ENCODE results near the gene SLC26A6.

GRCh38 chr3:48637305-48637704, 2.0 kb upstream of the SLC26A6 start:
- TF ChIP-seq EZH2 (IDR thresholded peaks at IDR 0.05; ENCODE audit: low read length) = no peak
- TF ChIP-seq CTCF (optimal IDR thresholded peaks at IDR 0.05 in 1 of 3, IDR thresholded peaks at IDR 0.05 in 1 of 3, conservative IDR thresholded peaks at IDR 0.05 in 1 of 3; ENCODE audit: extremely low read depth in 1 of 3, insufficient read depth in 2 of 3, low read length in 3 of 3) = no peak

Data from keratinocyte (primary cell).